DOHH2 (cell line): ENCODE results near the gene DCLK2.

Experiments
- EZH2phosphoT487 ChIP-seq: fragments of 200-600 bp; sonication (generic); IDR thresholded peaks from 2 replicates; pipeline ENCODE4 v1.6.1; 2017; ENCODE audit warnings: borderline replicate concordance, mild to moderate bottlenecking, antibody characterized with exemption, low read length, moderate library complexity, mixed read lengths
- TF ChIP-seq, protein P1 (sequence below): fragments of 200-600 bp; sonication (generic); IDR thresholded peaks from one replicate; pipeline ENCODE4 v1.5.1; 2014; ENCODE audit warnings: antibody characterized with exemption, mild to moderate bottlenecking, low read depth, low read length; ENCODE audit not compliant: poor library complexity, severe bottlenecking

DNA sequence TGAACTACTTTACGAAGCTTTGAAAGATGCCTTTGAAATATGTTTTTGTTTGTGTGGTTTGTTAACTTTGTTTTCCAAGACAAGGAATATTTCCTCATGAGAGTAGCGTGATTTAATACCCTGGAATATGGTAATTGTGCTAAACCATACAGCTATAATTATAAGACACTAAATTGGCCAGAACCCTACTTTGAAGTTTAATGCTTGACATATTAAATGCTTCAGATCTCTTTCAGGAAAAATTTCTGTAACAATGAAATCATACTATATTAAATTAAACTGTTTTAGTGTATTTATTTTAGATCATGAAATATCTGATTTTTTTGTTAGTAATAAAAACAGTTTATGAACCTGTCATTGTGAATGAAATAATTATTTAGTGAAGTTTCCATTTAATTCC is 63.5 kb downstream of the DCLK2 start:
- TF ChIP-seq, protein P1, sequence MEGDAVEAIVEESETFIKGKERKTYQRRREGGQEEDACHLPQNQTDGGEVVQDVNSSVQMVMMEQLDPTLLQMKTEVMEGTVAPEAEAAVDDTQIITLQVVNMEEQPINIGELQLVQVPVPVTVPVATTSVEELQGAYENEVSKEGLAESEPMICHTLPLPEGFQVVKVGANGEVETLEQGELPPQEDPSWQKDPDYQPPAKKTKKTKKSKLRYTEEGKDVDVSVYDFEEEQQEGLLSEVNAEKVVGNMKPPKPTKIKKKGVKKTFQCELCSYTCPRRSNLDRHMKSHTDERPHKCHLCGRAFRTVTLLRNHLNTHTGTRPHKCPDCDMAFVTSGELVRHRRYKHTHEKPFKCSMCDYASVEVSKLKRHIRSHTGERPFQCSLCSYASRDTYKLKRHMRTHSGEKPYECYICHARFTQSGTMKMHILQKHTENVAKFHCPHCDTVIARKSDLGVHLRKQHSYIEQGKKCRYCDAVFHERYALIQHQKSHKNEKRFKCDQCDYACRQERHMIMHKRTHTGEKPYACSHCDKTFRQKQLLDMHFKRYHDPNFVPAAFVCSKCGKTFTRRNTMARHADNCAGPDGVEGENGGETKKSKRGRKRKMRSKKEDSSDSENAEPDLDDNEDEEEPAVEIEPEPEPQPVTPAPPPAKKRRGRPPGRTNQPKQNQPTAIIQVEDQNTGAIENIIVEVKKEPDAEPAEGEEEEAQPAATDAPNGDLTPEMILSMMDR, result no peak
- TF ChIP-seq EZH2phosphoT487, result no peak
